ENCODE measurements around the gene MEN1. TPM values are rescaled to one million over a fixed set of nuclear protein-coding genes. Genes with fewer than 3 reads are reported as not detected.

Gene MEN1
- total RNA-seq, 4 donors from 2014 or later: 3.8 to 26.2 (median 14.9) TPM

- no peak for DNase-seq
- TF ChIP-seq POLR2A (IDR thresholded peaks at IDR 0.05): no peak
- TF ChIP-seq, protein P1, sequence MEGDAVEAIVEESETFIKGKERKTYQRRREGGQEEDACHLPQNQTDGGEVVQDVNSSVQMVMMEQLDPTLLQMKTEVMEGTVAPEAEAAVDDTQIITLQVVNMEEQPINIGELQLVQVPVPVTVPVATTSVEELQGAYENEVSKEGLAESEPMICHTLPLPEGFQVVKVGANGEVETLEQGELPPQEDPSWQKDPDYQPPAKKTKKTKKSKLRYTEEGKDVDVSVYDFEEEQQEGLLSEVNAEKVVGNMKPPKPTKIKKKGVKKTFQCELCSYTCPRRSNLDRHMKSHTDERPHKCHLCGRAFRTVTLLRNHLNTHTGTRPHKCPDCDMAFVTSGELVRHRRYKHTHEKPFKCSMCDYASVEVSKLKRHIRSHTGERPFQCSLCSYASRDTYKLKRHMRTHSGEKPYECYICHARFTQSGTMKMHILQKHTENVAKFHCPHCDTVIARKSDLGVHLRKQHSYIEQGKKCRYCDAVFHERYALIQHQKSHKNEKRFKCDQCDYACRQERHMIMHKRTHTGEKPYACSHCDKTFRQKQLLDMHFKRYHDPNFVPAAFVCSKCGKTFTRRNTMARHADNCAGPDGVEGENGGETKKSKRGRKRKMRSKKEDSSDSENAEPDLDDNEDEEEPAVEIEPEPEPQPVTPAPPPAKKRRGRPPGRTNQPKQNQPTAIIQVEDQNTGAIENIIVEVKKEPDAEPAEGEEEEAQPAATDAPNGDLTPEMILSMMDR (IDR thresholded peaks at IDR 0.05): no peak
- no peak overlapping the region for H3K27ac ChIP-seq
- intact Hi-C loops (cut with DNase I; ENCODE audit: low total_unique reads): no loop called here
- no peaks in the 10 kb centered on the region for H3K4me1 ChIP-seq
- no peak overlapping the region for H3K4me3 ChIP-seq
- no peaks in the 10 kb centered on the region for H3K36me3 ChIP-seq
- H3K27me3 ChIP-seq: no peaks in the 10 kb centered on the region
- H3K9me3 ChIP-seq: no peaks in the 10 kb centered on the region
Measured at GRCh38 chr11:64834031-64834722, 23.8 kb upstream of the MEN1 start.

GRCh38 chr11:64833509-64833908 lies 23.2 kb upstream of the MEN1 start:
- TF ChIP-seq, protein P1 (IDR thresholded peaks at IDR 0.05): no peak
- no peak for TF ChIP-seq POLR2A (IDR thresholded peaks at IDR 0.05)
- Histone ChIP-seq H3K4me3 (no peak overlapping the region), H3K27me3 (no peaks in the 10 kb centered on the region), H3K36me3 (no peaks in the 10 kb centered on the region), H3K27ac (no peak overlapping the region), H3K9me3 (no peaks in the 10 kb centered on the region), H3K4me1 (no peaks in the 10 kb centered on the region)
- intact Hi-C loops (cut with DNase I; ENCODE audit: low total_unique reads): no loop called here
- DNase-seq: no peak

DNA sequence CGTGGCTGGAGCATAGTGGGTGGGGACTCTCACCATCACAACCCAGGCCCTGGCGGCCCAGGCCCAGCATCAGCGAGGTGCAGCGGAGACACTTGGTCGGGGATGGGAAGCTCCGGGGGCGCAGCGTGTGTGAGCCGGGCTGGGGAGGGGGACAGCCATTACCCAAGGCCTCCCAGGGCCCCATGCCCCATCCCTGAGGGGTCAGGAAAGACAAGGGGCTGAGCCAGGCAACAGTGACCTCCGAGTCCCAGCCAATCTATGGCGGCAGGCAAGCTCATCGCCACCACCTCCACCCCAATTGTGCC lies 22.8 kb upstream of the MEN1 start:
- Histone ChIP-seq H3K36me3 (no peaks in the 10 kb centered on the region), H3K4me3 (no peak overlapping the region), H3K27ac (no peak overlapping the region), H3K27me3 (no peaks in the 10 kb centered on the region), H3K4me1 (no peaks in the 10 kb centered on the region), H3K9me3 (no peaks in the 10 kb centered on the region)
- DNase-seq: no peak
- TF ChIP-seq, protein P1 (IDR thresholded peaks at IDR 0.05): no peak
- TF ChIP-seq POLR2A (IDR thresholded peaks at IDR 0.05): no peak
- intact Hi-C loops (cut with DNase I; ENCODE audit: low total_unique reads): no loop called here

GRCh38 chr11:64832467-64833197 lies 22.3 kb upstream of the MEN1 start:
- Histone ChIP-seq H3K4me3 (no peak overlapping the region), H3K36me3 (no peaks in the 10 kb centered on the region), H3K27ac (no peak overlapping the region), H3K9me3 (no peaks in the 10 kb centered on the region), H3K4me1 (no peaks in the 10 kb centered on the region), H3K27me3 (no peaks in the 10 kb centered on the region)
- intact Hi-C loops (cut with DNase I; ENCODE audit: low total_unique reads): no loop called here
- TF ChIP-seq, protein P1 (IDR thresholded peaks at IDR 0.05): no peak
- TF ChIP-seq POLR2A (IDR thresholded peaks at IDR 0.05): no peak
- no peak for DNase-seq

DNA sequence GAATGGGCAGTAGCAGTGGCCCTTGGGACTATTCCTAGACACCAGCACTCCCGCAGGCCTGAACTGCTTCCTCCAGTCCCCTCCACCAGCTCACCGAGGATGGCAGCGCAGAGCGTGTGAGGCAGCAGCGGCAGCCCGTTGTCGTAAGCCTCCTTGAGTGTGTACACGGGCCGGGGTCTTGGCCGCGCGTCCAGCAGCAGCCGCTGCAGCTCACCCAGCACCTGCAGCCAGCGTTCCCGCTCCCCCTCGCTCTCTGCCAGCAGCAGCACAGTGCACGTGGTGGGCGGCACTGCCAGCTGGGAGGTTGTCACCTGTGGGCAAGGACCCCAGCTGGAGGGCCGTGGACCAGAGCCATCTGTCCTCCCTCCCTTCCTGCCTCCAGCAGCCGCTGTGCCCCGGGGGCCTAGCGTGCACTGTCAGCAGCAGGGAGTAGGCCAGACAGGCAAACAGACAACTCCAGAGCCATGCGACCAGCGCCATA lies 21.1 kb upstream of the MEN1 start:
- no peaks in the 10 kb centered on the region for H3K27me3 ChIP-seq
- H3K9me3 ChIP-seq: no peaks in the 10 kb centered on the region
- DNase-seq: no peak
- no peak overlapping the region for H3K4me3 ChIP-seq
- TF ChIP-seq, protein P1 (IDR thresholded peaks at IDR 0.05): no peak
- TF ChIP-seq POLR2A (IDR thresholded peaks at IDR 0.05): no peak
- H3K36me3 ChIP-seq: no peaks in the 10 kb centered on the region
- H3K27ac ChIP-seq: no peak overlapping the region
- H3K4me1 ChIP-seq: no peaks in the 10 kb centered on the region
- intact Hi-C loops (cut with DNase I; ENCODE audit: low total_unique reads): no loop called here
